Measurements from ENCODE around the gene MYOF. TPM values are rescaled to one million over a fixed set of nuclear protein-coding genes. Genes with fewer than 3 reads are reported as not detected.

Gene MYOF
- total and polyA plus RNA-seq, 9 of the 15 experiments (the other 6 are each of a cell fraction or from before 2014, with no cell fraction given) = 0.06 to 0.27 TPM; not detected in 7

GRCh38 chr10:93333278-93333978, 148.7 kb downstream of the MYOF start:
- CTCF ChIA-PET (ENCODE audit: low intra/inter-chr PET ratio) = no interaction called here
- H3K27ac ChIP-seq (ENCODE audit: extremely low read depth, low read depth, low read length) = no peak overlapping the region
- in situ Hi-C loops (cut with MboI) = no loop called here

More at GRCh38 chr10:93333278-93333978, 148.7 kb downstream of the MYOF start:
- Histone ChIP-seq H2AFZ (ENCODE audit: low read depth, low read length) (no peak overlapping the region), H3K27me3 (ENCODE audit: control insufficient read depth in 2 of 2, insufficient read depth in 2 of 2, low read length in 2 of 2) (peaks cover 2 to 31% of the 10 kb centered on the region in 2 experiments; a peak in 3 of 5 replicates), H3K9ac (ENCODE audit: insufficient read depth in 1 of 2, low read depth in 2 of 2, low read length in 2 of 2) (no peak overlapping the region), H3K79me2 (ENCODE audit: control insufficient read depth, insufficient read depth, low read length) (no peaks in the 10 kb centered on the region), H3K9me1 (ENCODE audit: control insufficient read depth, insufficient read depth, low read length) (no peaks in the 10 kb centered on the region), H3K36me3 (ENCODE audit: control insufficient read depth, insufficient read depth, low read length) (no peaks in the 10 kb centered on the region), H3K4me2 (ENCODE audit: insufficient read depth, low read length) (no peak overlapping the region), H3K4me1 (replicated peaks in 1 of 2; ENCODE audit: control insufficient read depth in 2 of 2, insufficient read depth in 2 of 2, low read length in 2 of 2) (no peaks in the 10 kb centered on the region; a peak in 1 of 5 replicates), H3K9me3 (replicated peaks; ENCODE audit: control insufficient read depth, insufficient read depth, low read depth, low read length) (no peaks in the 10 kb centered on the region), H3K4me3 (no peak overlapping the region), H4K20me1 (replicated peaks; ENCODE audit: control insufficient read depth, insufficient read depth, low read length) (no peaks in the 10 kb centered on the region)
- no TSS peak for BruUV-seq (replicated peaks)
- ATAC-seq = no peak
- no peak for DNase-seq (ENCODE audit: extremely low read depth in 1 of 4, low spot score in 3 of 4)
- FAIRE-seq = no peak
- TF ChIP-seq RBM14 (IDR thresholded peaks at IDR 0.05; ENCODE audit: borderline replicate concordance, insufficient read depth, low read depth, low read length) (no peak), ZNF407 (IDR thresholded peaks at IDR 0.05; ENCODE audit: low read depth) (peak; percentile 74; the same call in 1 of the 2 replicates)
- 4% methylated on average over 12 of the region's 15 CpGs for WGBS (ENCODE audit: insufficient coverage, low coverage, missing lambda C conversion rate)
- POLR2A ChIA-PET = no interaction called here
- intact Hi-C loops (cut with micrococcal nuclease) = no loop called here

Measured in K562 (cell line).